ENCODE measurements around the gene XXYLT1. TPM values are rescaled to one million over a fixed set of nuclear protein-coding genes. Genes with fewer than 3 reads are reported as not detected.
"Not testable (repeated sequence)": the region's sequence is repeated elsewhere in the genome, so short reads cannot be mapped to it uniquely, and the experiment has no call there.

The XXYLT1 gene
- total RNA-seq, 1 experiment from 2014 or later: 49.1 TPM

GRCh38 chr3:195250473-195251251 lies 20.3 kb downstream of the XXYLT1 start:
- no peak for DNase-seq (ENCODE audit: low spot score)

- DNase-seq (ENCODE audit: low spot score): no peak
These were observed 21.0 kb downstream of the XXYLT1 start for GRCh38 chr3:195249858-195250464.

GRCh38 chr3:195249057-195249770 lies 21.7 kb downstream of the XXYLT1 start:
- no peak for DNase-seq (ENCODE audit: low spot score)

- no peak for DNase-seq (ENCODE audit: low spot score)
These were observed 22.7 kb downstream of the XXYLT1 start for GRCh38 chr3:195248281-195248680.

GRCh38 chr3:195247863-195248189 lies 23.1 kb downstream of the XXYLT1 start:
- no peak for DNase-seq (ENCODE audit: low spot score)

GRCh38 chr3:195247086-195247862 lies 23.7 kb downstream of the XXYLT1 start:
- DNase-seq (ENCODE audit: low spot score): no peak

- DNase-seq (ENCODE audit: low spot score): no peak
These were observed 24.4 kb downstream of the XXYLT1 start for GRCh38 chr3:195246581-195246995.

- DNase-seq (ENCODE audit: low spot score): no peak
These were observed 25.4 kb downstream of the XXYLT1 start for GRCh38 chr3:195245531-195245951.

- no peak for DNase-seq (ENCODE audit: low spot score)
These were observed 29.2 kb downstream of the XXYLT1 start for GRCh38 chr3:195241592-195242355.

GRCh38 chr3:195240939-195241338 lies 30.0 kb downstream of the XXYLT1 start:
- DNase-seq (ENCODE audit: low spot score): no peak

GRCh38 chr3:195240171-195240701 lies 30.7 kb downstream of the XXYLT1 start:
- DNase-seq (ENCODE audit: low spot score): no peak

GRCh38 chr3:195239121-195239520 lies 31.8 kb downstream of the XXYLT1 start:
- DNase-seq (ENCODE audit: low spot score): no peak

GRCh38 chr3:195238586-195239118 lies 32.3 kb downstream of the XXYLT1 start:
- DNase-seq (ENCODE audit: low spot score): no peak

- DNase-seq (ENCODE audit: low spot score): no peak
These were observed 32.8 kb downstream of the XXYLT1 start for GRCh38 chr3:195238081-195238571.

- no peak for DNase-seq (ENCODE audit: low spot score)
These were observed 34.0 kb downstream of the XXYLT1 start for GRCh38 chr3:195236801-195237570.

GRCh38 chr3:195236076-195236798 lies 34.7 kb downstream of the XXYLT1 start:
- DNase-seq (ENCODE audit: low spot score): no peak

- DNase-seq (ENCODE audit: low spot score): no peak
These were observed 40.7 kb downstream of the XXYLT1 start for GRCh38 chr3:195230244-195230643.

- DNase-seq (ENCODE audit: low spot score): not testable (repeated sequence)
These were observed 42.1 kb downstream of the XXYLT1 start for GRCh38 chr3:195228886-195229285.

- DNase-seq (ENCODE audit: low spot score): no peak
These were observed 43.1 kb downstream of the XXYLT1 start for GRCh38 chr3:195227871-195228270.
